ENCODE data around the gene PRKN.
"Not testable (repeated sequence)": the region's sequence is repeated elsewhere in the genome, so short reads cannot be mapped to it uniquely, and the experiment has no call there.

PRKN gene

DNA sequence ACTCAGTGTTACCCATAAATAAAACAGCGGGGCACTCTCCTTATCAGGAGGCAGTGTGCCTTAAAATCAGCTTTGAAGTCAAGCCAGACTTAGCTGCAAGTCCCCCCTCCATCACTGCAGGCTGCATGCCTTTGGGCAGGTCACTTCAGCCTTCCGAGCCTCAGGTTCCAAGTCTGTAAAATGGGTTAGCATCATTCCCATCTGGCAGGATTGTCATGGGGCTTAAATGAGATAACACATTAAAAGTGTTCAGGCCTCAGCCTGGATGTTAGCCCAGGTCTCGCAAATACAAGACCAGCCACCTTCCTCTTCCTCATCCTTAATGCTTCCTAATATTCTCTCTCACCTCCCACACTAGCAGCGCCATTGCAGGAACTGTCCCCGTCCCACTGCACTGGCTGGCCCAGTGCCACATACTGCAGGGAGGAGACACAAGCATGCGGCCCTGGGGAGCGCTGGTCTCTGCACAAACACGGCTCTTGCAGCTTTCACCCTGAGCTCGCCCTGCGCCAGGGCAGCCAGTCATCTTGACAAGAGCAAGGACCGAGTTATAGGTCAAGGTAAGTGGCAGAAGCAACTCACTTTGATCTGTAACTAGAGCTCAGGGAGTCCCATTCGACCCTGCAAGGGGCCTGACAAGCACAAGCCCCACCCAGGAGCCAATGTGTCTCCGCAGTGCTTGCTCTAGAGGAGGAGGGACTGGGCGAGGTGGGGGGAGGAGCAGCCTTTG is 889.1 kb downstream of the PRKN start:
- no peak for DNase-seq (ENCODE audit: low spot score)

DNA sequence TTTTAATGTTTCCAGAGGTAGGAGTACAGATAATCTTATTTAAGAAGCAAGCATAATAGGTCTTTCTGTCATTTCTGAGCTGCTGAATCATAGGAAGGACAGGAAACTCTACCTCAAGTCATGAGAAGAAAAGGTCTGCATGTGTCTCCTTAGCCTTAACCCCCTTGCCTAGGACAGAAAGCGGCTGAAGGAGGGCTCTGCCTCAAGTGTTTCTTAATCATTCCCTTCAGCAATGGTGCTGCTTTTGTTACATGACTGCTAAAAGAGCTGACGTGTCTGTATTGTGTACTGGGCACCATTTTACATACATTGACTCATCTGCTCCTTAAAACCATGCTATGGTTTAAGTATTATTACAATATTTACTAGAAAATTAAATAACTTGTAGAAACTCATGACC is 889.7 kb downstream of the PRKN start:
- DNase-seq (ENCODE audit: low spot score), result no peak

GRCh38 chr6:161837449-161837735 is 890.2 kb downstream of the PRKN start:
- no peak for DNase-seq (ENCODE audit: low spot score)

DNA sequence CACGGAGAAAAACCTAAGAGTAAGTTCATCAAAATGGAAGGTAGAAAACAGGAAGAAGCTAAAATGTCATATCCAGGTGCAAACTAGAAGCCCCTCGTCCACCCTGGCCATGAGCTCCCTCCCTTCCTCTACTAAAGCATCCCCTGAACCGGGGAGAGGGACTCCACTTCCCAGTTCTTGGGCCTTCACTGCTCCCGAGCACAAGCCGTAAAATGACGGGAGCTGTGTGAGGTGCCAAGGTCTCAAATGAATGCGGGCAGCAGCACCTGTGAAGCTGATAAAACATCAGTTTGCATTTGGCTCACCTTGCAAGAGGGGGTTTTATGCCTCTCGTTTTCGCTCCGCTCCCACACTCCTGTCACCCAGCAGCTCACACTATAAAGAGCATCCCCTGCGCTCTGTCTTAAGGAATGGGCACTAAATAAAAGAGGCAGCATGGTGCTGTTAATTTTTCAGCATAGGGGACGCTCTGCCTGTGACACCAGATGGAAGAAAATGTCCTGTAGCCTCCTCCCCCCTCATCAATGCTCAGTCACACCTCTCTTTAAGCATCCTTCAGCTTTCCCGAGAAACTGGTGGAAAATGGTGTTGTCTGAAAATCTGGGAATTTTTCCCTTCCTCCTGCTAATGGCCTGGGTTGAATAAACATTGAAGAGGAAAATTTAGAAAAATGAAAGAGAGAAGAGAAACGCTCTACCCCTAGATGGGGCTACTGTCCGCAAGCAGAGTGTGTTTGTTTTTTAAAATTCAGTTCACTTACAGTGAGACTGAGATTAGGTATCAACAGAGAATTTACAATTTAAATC is 890.7 kb downstream of the PRKN start:
- peak; percentile 11 for DNase-seq (ENCODE audit: low spot score)

GRCh38 chr6:161835500-161836215 is 891.9 kb downstream of the PRKN start:
- DNase-seq (ENCODE audit: low spot score), result no peak

DNA sequence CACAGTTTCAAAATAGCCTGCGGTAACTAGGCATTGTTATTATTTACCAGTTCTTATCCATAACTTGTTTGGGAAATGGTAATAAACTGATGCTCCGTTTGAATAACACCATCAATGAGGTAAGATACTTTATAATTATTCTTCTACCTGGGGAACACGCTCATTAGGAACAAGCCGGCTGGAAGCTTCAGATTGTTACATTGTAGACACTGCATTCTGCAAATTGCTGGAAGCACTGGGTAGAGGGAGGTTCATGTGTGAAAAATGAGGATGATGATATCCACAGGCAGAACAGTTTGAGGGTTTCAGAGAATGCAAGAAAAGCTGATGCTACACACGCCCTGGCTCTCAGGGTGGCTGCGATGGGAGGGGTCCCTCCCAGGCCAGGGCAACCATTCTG is 893.1 kb downstream of the PRKN start:
- no peak for DNase-seq (ENCODE audit: low spot score)

DNA sequence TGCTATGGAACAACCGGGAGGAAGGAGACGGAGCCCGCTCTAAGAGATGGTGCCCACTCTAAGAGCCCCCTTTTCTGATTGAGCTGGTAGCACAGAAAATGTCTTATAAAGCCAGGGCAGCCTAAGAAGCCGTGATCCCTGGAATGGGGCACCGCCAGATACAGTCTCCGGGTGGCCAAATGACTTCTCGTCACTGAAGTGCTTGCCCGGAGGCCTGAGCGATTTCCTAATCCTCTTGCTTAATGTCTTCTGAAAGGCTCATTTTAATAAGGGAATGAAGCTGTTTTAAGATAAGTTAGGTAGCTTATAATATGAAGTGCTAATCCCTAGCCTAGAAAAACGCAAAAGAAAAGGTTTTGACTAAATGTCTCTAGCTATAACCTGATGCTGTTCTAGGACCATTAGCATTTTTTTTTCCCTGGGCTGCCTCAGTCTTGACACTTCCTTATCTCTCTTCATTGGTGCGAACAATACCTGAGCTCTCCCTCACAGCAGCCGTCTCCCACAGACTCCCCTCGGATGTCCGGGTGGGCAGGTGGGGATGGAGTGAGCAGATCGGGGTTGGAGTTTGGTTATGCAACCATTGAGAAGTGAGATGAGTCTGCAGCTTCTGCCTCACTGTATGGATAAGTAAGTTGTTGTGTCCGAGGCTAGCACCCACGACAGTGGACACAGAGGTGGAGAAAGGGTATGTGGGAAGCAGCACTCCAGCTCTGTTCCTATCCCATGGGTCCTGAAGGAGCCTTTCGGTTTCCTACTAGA is 894.3 kb downstream of the PRKN start:
- DNase-seq (ENCODE audit: low spot score), result no peak

DNA sequence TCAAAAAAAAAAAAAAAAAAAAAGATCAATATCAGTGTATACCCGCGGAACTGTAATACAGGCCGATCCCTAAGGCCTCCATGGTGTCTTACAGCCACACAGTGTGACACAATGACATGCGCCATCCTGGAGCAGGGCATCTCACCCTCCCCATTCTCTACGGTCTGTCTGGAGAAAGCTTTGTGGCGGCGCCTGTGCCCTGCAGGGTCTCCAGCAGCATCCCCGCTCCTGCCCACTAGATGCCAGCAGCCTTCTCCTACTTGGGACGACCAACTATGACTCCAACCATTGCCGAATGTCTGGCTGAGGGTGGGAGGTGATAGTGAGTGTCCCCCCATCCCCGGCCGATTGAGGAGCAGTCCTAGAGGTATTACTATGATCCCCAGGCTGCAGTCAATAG is 894.9 kb downstream of the PRKN start:
- DNase-seq (ENCODE audit: low spot score), result no peak

GRCh38 chr6:161830866-161831616 is 896.5 kb downstream of the PRKN start:
- DNase-seq (ENCODE audit: low spot score), result no peak

GRCh38 chr6:161829291-161829729 is 898.3 kb downstream of the PRKN start:
- DNase-seq (ENCODE audit: low spot score), result no peak

GRCh38 chr6:161828355-161828754 is 899.2 kb downstream of the PRKN start:
- DNase-seq (ENCODE audit: low spot score), result no peak

- no peak for DNase-seq (ENCODE audit: low spot score)
These were observed 901.1 kb downstream of the PRKN start for GRCh38 chr6:161826512-161826911.

DNA sequence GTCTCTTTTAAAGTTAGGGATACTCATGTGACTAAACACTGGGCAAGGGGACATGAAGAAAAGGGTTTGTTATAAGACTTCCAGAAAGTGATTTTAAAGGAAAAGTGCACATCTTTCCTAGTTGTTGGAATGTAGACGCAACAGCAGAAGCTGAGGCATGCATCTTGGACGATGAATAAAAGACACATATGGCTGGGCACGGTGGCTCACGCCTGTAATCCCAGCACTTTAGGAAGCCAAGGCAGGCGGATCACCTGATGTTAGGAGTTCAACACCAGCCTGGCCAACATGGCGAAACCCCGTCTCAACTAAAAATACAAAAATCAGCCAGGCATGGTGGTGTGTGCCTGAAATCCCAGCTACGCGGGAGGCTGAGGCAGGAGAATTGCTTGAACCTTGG is 905.4 kb downstream of the PRKN start:
- DNase-seq (ENCODE audit: low spot score), result not testable (repeated sequence)

DNA sequence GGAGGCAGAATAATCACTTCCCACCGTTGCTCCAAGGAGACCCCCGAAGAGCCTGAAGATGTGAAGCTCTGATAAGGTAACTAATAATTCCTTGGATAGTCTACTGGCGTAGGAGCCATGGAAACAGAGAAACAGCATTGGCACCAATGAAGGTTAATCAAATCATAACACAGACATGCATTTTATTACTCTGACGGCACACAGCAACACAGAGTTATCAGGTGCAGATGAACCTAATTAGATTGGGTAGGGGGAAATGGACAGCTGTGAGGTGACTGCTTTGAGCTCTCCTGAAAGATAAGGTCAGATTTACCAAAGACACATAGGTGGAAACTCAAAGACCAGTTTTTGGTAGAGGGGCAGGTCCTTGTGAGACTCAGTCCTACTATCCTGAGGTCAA is 909.7 kb downstream of the PRKN start:
- no peak for DNase-seq (ENCODE audit: low spot score)

DNA sequence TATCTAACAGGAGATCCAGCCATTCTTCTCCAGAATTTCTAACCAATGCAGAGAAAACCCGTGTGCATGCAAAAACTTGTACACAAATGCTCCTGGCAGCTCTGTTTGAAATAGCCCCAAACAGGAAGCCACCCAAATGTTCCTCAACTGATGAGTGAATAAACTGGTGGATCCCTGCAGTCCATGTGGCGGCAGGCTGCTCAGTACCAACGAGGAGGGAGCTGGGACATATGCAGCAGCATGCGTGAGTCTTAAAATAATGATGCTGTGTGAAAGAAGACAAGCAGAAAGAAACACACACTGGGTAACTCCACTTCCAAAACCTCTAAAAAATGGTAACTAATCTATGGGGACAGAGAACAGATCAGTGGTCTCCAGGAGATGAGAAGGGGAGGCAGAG is 911.6 kb downstream of the PRKN start:
- no peak for DNase-seq (ENCODE audit: low spot score)

GRCh38 chr6:161813156-161813555 is 914.4 kb downstream of the PRKN start:
- DNase-seq (ENCODE audit: low spot score), result no peak

DNA sequence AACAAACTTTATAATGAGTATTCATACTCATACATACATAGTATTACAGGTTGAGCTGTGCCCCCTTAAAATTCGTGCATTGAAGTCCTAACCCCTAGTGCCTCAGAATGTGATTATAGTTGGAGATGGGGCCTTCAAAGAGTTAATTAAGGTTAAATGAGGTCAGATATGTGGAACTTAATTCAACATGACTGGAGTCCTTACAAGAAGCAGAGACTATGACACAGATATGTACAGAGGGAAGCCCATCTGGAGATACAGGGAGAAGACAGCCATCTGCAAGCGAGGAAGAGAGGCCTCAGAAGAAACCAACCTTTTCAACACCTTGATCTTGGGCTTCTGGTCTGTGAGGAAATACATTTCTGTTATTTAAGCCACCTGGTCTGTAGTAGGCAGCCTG is 917.6 kb downstream of the PRKN start:
- no peak for DNase-seq (ENCODE audit: low spot score)

GRCh38 chr6:161804838-161805237 is 922.7 kb downstream of the PRKN start:
- no peak for DNase-seq (ENCODE audit: low spot score)

- DNase-seq (ENCODE audit: low spot score), result no peak
These were observed 924.4 kb downstream of the PRKN start for GRCh38 chr6:161803131-161803530.

GRCh38 chr6:161802231-161802630 is 925.3 kb downstream of the PRKN start:
- DNase-seq (ENCODE audit: low spot score), result no peak

- no peak for DNase-seq (ENCODE audit: low spot score)
These were observed 928.6 kb downstream of the PRKN start for GRCh38 chr6:161798844-161799394.
